GM12878 (cell line): ENCODE data around the gene HMGN3. TPM values are rescaled to one million over a fixed set of nuclear protein-coding genes. Genes with fewer than 3 reads are reported as not detected.

Experiments used
- ATF7 ChIP-seq: fragments of 450-650 bp; IDR thresholded peaks from 2 replicates; pipeline ENCODE4 v1.6.1; 2016; ENCODE audit warnings: low read depth, mild to moderate bottlenecking
- CHD1 ChIP-seq: IDR thresholded peaks from 2 replicates; pipeline ENCODE4 v1.6.1; 2012; ENCODE audit warnings: low read depth, low read length, improper control_type of control experiment
- CHD2 ChIP-seq: IDR thresholded peaks from 2 replicates; pipeline ENCODE4 v1.6.1; 2011; ENCODE audit warnings: low read depth, low read length, improper control_type of control experiment, borderline replicate concordance
- CREM ChIP-seq: IDR thresholded peaks from 2 replicates; pipeline ENCODE4 v1.6.1; 2014; ENCODE audit warnings: antibody characterized with exemption, low read depth
- HCFC1 ChIP-seq: fragments of 150-350 bp; IDR thresholded peaks from 2 replicates; pipeline ENCODE4 v1.6.1; 2014; ENCODE audit warnings: low read length
- HDAC2 ChIP-seq: fragments of 200-600 bp; sonication (generic); IDR thresholded peaks from 2 replicates; pipeline ENCODE4 v1.6.1; 2017
- LARP7 ChIP-seq: fragments of 450-650 bp; IDR thresholded peaks from 2 replicates; pipeline ENCODE4 v1.6.1; 2017; ENCODE audit warnings: mild to moderate bottlenecking
- NR2F1 ChIP-seq: fragments of 450-650 bp; conservative IDR thresholded peaks from 2 replicates; pipeline ENCODE4 v1.6.1; 2017; ENCODE audit warnings: mild to moderate bottlenecking
- PAX5 ChIP-seq: IDR thresholded peaks from 2 replicates; pipeline ENCODE4 v1.6.1; 2011; ENCODE audit warnings: low read depth, low read length, borderline replicate concordance
- SP1 ChIP-seq: IDR thresholded peaks from one replicate; pipeline ENCODE4 v1.6.1; 2011; ENCODE audit warnings: low read depth, low read length
- SREBF1 ChIP-seq: IDR thresholded peaks from 2 replicates; pipeline ENCODE4 v1.6.1; 2012; ENCODE audit warnings: mild to moderate bottlenecking, low read length
- TCF7 ChIP-seq: IDR thresholded peaks from 2 replicates; pipeline ENCODE4 v1.6.1; 2014; ENCODE audit warnings: antibody characterized with exemption, borderline replicate concordance
- WRNIP1 ChIP-seq: IDR thresholded peaks from 2 replicates; pipeline ENCODE4 v1.6.1; 2011; ENCODE audit warnings: low read depth, low read length, improper control_type of control experiment, borderline replicate concordance
- ZNF24 ChIP-seq: fragments of 450-650 bp; IDR thresholded peaks from 2 replicates; pipeline ENCODE4 v1.6.1; 2017; ENCODE audit warnings: antibody characterized with exemption, mild to moderate bottlenecking
- polyA plus RNA-seq, 11 experiments: library from polyadenylated mRNA; depleted of rRNA in 4 of 11; unstranded in 6 of 11; stranded (reverse) in 5 of 11; fragments of >200 nt; fragmentation: Nextera tagmentation in 4 of 11; fragmentation: Illumina TruSeq in 1 of 11; extraction: Ambion mirVana in 4 of 11; extraction: Trizol in 1 of 11; gene quantifications; 1 replicate in 1 of 11; 2 replicates in 10 of 11; pipeline versions ENCODE4 v1.2.1 to v1.2.3, GENCODE V29; 2011 to 2016; ENCODE audit warnings: inconsistent platforms in 2 of 11, missing spikeins in 2 of 11, low read depth in 1 of 11
- total RNA-seq, 4 experiments: library from RNA; depleted of rRNA in 3 of 4; stranded (reverse); fragments of >200 nt in 3 of 4; fragmentation: Illumina TruSeq in 1 of 4; extraction: Trizol in 1 of 4; gene quantifications; 2 replicates each; pipeline versions ENCODE4 v1.2.1 to v1.2.3, GENCODE V29; 2013 to 2021
- TF ChIP-seq, protein P1 (sequence below): fragments of 450-650 bp; IDR thresholded peaks from 2 replicates; pipeline ENCODE4 v1.6.1; 2017; ENCODE audit warnings: mild to moderate bottlenecking, moderate library complexity
- TF ChIP-seq, protein P2 (sequence below): IDR thresholded peaks from 2 replicates; pipeline ENCODE4 v1.6.1; 2011; ENCODE audit warnings: borderline replicate concordance, low read depth, mild to moderate bottlenecking, moderate library complexity, low read length; ENCODE audit not compliant: insufficient read depth, poor library complexity, severe bottlenecking
- TF ChIP-seq, protein P3 (sequence below), 3 experiments: IDR thresholded peaks in 2 of 3; conservative IDR thresholded peaks in 1 of 3; 2 replicates each; pipeline ENCODE4 v1.5.1; 2011; ENCODE audit warnings: low read depth in 3 of 3, low read length in 3 of 3, mild to moderate bottlenecking in 3 of 3, control low read depth in 2 of 3, moderate library complexity in 2 of 3, inconsistent platforms in 1 of 3, mixed read lengths in 1 of 3; ENCODE audit not compliant: control insufficient read depth in 2 of 3, insufficient read depth in 1 of 3; ENCODE audit errors: extremely low read depth in 1 of 3

The HMGN3 gene
- total and polyA plus RNA-seq, 10 of the 15 experiments (the other 5 are each of a cell fraction or from before 2014, with no cell fraction given) = 115 to 496 (median 262) TPM

DNA sequence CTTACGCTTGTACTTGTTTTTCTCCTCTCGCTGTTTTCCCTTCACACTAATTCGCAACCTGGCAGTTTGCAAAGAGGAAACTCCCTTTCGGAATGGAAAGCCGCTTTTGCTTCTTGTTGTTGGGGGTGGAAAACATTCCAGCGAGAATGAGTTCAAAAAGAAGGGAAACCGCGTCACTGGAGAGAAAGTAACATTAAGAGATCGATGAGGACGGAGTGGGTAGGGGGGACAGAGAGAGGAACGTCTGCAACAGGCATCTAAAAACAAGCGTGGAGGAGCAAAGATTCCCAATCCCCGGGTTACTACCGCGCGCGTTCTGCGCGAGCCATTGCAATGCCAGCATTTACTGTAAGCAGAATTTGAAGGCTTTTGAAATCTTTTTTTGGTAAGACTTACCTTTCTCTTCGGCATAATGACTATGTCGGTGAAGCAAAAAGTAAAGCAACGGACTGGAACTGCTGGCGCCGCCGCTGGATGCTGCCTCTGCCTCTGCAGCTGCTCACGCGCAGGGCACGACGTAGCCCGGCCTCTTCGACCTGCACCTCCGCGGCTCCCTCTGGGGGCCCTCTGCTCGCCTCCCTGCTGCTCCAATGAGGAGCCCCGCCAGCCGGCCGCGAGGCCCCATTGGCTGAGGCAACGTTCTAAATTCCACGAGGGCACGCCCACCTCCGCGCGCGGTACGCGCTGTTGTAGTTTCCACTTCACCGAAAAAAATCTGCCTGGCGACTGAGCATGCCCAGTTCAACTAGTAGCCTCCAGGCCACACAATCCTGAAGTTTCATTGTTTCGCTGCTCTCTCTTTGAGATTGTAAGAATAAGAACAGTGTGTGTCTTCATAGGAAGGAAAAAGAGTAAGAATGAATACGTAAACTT is at the start of gene HMGN3 (continued):
- TF ChIP-seq, protein P1, sequence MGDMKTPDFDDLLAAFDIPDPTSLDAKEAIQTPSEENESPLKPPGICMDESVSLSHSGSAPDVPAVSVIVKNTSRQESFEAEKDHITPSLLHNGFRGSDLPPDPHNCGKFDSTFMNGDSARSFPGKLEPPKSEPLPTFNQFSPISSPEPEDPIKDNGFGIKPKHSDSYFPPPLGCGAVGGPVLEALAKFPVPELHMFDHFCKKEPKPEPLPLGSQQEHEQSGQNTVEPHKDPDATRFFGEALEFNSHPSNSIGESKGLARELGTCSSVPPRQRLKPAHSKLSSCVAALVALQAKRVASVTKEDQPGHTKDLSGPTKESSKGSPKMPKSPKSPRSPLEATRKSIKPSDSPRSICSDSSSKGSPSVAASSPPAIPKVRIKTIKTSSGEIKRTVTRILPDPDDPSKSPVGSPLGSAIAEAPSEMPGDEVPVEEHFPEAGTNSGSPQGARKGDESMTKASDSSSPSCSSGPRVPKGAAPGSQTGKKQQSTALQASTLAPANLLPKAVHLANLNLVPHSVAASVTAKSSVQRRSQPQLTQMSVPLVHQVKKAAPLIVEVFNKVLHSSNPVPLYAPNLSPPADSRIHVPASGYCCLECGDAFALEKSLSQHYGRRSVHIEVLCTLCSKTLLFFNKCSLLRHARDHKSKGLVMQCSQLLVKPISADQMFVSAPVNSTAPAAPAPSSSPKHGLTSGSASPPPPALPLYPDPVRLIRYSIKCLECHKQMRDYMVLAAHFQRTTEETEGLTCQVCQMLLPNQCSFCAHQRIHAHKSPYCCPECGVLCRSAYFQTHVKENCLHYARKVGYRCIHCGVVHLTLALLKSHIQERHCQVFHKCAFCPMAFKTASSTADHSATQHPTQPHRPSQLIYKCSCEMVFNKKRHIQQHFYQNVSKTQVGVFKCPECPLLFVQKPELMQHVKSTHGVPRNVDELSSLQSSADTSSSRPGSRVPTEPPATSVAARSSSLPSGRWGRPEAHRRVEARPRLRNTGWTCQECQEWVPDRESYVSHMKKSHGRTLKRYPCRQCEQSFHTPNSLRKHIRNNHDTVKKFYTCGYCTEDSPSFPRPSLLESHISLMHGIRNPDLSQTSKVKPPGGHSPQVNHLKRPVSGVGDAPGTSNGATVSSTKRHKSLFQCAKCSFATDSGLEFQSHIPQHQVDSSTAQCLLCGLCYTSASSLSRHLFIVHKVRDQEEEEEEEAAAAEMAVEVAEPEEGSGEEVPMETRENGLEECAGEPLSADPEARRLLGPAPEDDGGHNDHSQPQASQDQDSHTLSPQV = no peak
- TF ChIP-seq, protein P2, sequence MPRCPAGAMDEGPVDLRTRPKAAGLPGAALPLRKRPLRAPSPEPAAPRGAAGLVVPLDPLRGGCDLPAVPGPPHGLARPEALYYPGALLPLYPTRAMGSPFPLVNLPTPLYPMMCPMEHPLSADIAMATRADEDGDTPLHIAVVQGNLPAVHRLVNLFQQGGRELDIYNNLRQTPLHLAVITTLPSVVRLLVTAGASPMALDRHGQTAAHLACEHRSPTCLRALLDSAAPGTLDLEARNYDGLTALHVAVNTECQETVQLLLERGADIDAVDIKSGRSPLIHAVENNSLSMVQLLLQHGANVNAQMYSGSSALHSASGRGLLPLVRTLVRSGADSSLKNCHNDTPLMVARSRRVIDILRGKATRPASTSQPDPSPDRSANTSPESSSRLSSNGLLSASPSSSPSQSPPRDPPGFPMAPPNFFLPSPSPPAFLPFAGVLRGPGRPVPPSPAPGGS = no peak
- TF ChIP-seq, protein P3, sequence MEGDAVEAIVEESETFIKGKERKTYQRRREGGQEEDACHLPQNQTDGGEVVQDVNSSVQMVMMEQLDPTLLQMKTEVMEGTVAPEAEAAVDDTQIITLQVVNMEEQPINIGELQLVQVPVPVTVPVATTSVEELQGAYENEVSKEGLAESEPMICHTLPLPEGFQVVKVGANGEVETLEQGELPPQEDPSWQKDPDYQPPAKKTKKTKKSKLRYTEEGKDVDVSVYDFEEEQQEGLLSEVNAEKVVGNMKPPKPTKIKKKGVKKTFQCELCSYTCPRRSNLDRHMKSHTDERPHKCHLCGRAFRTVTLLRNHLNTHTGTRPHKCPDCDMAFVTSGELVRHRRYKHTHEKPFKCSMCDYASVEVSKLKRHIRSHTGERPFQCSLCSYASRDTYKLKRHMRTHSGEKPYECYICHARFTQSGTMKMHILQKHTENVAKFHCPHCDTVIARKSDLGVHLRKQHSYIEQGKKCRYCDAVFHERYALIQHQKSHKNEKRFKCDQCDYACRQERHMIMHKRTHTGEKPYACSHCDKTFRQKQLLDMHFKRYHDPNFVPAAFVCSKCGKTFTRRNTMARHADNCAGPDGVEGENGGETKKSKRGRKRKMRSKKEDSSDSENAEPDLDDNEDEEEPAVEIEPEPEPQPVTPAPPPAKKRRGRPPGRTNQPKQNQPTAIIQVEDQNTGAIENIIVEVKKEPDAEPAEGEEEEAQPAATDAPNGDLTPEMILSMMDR (IDR thresholded peaks at IDR 0.05 in 2 of 3, conservative IDR thresholded peaks at IDR 0.05 in 1 of 3; ENCODE audit: control insufficient read depth in 2 of 3, extremely low read depth in 1 of 3, insufficient read depth in 1 of 3, low read depth in 3 of 3, low read length in 3 of 3) = 0 out of 6 replicates have a peak, but pooled peaks of 1 of the 3 experiments have one; percentile 13
- peak; percentile 83 for TF ChIP-seq SP1
- no peak for TF ChIP-seq ZNF24
- TF ChIP-seq CREM = no peak
- TF ChIP-seq CHD1 = no peak
- no peak for TF ChIP-seq LARP7
- TF ChIP-seq HDAC2 = no peak
- TF ChIP-seq WRNIP1 = no peak
- TF ChIP-seq PAX5 = peak; percentile 51; the same call in 1 of the 2 replicates
- no peak; the same call in 1 of the 2 replicates for TF ChIP-seq ATF7
- TF ChIP-seq TCF7 = no peak
- TF ChIP-seq SREBF1 = no peak
- peak; percentile 72 for TF ChIP-seq NR2F1
- no peak for TF ChIP-seq HCFC1
- peak; percentile 62; the same call in 1 of the 2 replicates for TF ChIP-seq CHD2
